NCI-H345 treated with DMSO at 0.1 percent for 48 hours (cell line): Measurements from ENCODE around the gene PAF1.
A peak's percentile ranks its signal among the peaks of the same experiment; 100 is the strongest.

ENCODE experiments used
- DNase-seq: peaks from one replicate; lab custom pipeline; 2025; ENCODE audit not compliant: unreplicated experiment; lab: John Stamatoyannopoulos, UW

The PAF1 gene

DNA sequence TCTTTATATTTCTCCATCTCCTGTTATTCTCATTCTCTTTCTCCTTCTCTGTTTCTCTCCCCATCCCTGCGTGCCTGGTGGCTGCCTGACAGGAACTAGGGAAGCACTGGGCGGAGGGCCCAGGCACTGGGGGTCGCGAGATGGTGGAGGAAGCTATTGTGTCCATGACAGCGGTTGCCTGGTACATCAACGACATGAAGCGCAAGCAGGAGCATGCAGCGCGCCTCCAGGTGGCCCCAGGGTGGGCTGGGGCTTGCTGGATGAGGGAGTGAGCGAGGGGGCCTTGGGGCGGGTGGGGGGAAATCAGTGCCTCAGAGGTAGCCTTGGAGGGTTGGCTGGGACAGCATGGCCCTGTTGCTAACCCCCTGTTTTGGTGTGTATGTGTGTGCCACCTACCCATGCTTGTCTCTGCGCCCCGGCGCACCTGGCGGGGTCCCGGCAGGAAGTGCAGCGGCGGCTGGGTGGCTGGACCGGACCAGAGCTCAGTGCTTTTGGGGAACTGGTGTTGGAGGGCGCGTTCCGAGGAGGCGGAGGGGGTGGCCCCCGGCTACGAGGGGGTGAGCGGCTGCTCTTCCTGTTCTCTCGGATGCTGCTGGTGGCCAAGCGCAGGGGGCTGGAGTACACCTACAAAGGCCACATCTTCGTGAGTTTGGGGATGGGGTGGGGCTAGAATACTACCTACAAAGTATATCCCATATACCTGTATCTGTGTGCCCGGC lies 26.7 kb upstream of the PAF1 start:
- DNase-seq, result no peak

DNA sequence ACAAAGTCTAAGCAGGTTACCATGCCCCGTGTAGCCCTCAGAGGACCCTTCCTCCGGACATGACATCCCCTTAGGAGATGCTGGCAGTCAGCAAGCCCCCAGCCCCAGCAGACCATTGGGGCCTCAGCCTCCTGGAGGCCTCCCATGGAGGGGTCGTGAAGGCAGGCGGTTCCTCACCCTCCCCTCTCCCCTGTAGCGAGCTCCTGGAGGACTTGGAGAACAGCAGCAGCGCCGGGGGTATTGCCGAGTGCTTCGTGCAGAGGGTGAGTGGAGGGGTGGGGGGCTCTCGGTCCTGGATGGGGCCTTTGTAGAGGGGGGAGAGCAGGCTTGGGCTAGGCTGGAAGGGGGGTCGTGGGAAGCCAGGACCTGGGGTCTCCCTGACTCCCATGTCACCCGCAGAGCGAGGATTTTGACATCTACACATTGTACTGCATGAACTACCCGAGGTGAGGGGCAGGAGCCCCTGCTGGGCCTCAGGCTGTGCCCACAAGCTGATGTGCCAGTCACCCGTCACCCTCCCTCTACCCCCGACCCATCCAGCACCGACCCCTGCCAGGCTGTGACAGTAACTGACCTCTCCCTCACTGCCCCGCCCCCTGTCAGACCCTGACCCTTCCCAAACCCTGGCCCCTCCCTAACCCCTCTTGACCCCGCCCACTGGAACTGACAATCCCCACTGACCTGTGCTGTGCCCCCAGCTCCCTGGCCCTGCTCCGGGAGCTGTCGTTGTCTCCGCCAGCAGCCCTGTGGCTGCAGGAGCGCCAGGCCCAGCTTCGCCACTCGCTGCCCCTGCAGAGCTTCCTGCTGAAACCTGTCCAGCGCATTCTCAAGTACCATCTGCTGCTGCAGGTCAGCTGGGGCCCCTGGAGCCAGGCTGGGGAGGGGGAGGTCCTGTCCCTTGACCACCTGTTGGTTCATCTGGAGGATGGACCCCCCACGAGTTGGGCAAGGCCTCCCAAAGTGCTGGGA lies 25.5 kb upstream of the PAF1 start:
- no peak for DNase-seq

- no peak for DNase-seq
Measured at GRCh38 chr19:39415111-39416046, 24.5 kb upstream of the PAF1 start.

DNA sequence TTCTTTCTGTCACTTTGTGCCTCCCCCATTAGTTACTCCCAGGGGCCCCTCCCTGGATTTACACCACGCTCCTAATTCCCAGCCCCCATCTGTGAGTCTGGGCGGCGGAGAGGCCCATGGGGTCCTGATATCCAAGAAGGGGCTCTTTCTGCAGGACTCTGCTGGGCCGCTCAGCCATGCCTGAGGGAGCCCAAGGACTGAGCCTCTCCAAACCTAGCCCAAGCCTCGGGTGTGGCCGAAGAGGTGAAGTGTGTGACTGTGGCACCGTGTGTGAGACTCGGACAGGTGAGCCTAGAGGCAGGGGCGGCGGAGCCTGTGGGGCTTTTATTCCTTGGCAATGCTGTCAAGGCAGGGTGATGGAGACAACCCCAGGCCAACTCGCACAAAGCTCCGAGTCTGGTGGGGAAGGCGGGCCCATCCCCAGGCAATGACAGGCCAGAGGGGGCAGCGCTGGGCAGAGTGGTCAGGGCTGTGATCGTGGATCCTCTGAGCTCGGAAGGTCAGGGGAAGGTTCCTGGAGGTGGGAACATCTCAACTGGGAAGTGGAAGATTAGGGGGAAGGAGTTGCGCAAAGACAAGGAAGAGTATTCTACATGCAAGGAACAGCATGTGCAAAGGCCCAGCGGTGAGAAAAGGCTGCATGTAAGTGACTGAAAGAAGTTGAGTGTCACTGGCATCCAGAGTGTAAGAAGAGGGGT lies 23.2 kb upstream of the PAF1 start:
- DNase-seq, result no peak

GRCh38 chr19:39413272-39413910 lies 22.5 kb upstream of the PAF1 start:
- peak; percentile 62 for DNase-seq

GRCh38 chr19:39412867-39413271 lies 22.0 kb upstream of the PAF1 start:
- no peak for DNase-seq

GRCh38 chr19:39412100-39412866 lies 21.4 kb upstream of the PAF1 start, which contains the start of gene PLEKHG2:
PLEKHG2 (plus strand) TSS chr19:39412669; CDS start chr19:39414087, 1,418 bp downstream.
- peak; percentile 100 for DNase-seq

- DNase-seq, result peak; percentile 99
Measured at GRCh38 chr19:39411832-39412099, 20.9 kb upstream of the PAF1 start.

- no peak for DNase-seq
Measured at GRCh38 chr19:39411081-39411831, 20.4 kb upstream of the PAF1 start.

DNA sequence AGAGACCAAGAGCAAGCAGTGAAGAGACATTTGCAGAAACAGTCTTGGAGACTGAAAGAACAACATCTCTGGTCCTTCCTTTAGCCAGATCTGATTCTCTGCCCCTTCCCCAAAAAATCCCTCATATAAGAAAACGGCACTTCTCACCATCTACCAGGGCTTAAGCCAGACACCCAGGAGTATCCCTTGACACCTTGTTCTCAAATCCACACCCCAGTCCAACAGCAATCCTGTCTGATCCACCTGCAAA lies 19.9 kb upstream of the PAF1 start:
- DNase-seq, result no peak

DNA sequence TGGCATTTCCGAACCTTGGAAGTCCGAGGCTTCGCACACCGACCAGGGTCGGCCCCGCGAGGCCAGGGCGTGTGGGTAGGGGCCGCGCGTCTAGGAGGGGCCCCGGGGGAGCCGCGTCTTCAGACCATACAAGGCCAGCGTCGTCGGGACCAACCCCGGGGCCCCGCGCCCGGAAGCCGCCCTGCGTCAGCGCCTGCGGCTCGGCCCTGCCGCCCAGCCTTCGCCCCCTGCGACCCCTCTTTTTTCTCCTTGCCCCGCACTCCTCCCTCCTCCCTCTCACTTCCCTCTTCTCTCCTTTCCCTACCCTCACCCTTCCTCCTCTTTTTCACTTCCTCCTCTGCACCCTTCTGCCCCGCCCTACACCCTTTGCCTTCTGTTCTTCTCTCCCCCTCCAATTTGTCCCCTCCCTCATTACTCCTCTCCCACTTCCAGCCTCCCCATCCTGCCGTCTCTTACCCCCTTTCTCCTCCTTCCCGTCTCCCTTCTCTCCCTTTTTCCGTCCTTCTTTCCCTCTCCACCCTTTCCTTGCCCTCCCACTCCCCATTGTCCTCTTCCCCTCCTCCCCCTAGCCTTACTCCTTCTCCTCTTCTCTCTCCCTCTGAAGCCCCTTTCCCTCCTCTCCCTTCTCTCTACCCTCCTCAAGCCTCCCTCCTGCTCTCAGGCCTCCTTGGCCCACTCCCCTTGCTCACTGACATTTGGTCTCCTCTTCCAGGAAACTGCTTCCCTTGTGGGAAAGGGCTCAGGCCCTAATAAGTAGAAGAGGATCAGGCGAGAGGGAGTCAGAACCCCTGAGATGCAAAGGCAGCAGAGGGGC lies 19.3 kb upstream of the PAF1 start:
- DNase-seq, result no peak

GRCh38 chr19:39409208-39410016 lies 18.5 kb upstream of the PAF1 start:
- DNase-seq, result peak; percentile 100

- peak; percentile 53 for DNase-seq
Measured at GRCh38 chr19:39408392-39409207, 17.7 kb upstream of the PAF1 start.

DNA sequence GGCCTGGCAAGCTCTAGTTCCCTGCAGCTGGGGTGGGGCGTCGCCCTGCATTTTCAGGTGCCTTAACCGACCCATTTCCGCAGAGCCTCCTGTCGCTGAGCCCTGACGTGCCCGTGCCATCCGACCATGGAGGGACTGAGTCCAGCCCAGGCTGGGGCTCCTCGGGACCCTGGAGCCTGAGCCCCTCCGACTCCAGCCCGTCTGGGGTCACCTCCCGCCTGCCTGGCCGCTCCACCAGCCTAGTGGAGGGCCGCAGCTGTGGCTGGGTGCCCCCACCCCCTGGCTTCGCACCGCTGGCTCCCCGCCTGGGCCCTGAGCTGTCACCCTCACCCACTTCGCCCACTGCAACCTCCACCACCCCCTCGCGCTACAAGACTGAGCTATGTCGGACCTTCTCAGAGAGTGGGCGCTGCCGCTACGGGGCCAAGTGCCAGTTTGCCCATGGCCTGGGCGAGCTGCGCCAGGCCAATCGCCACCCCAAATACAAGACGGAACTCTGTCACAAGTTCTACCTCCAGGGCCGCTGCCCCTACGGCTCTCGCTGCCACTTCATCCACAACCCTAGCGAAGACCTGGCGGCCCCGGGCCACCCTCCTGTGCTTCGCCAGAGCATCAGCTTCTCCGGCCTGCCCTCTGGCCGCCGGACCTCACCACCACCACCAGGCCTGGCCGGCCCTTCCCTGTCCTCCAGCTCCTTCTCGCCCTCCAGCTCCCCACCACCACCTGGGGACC lies 16.9 kb upstream of the PAF1 start:
- DNase-seq, result no peak

DNA sequence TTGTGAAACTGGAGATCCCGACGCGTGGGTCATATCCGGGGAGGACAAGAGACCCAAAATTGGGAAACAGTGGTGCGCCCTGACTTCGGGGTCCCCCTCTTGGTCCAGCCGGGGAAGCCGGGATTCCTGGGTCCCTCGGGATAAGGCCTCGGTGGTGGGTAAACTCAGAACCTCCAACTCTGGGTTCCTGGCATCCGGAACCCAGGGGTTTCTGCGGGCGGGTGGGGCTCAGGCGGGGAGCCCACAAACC lies 16.4 kb upstream of the PAF1 start:
- no peak for DNase-seq
